Keratinocyte (primary cell): ENCODE data around the gene PATZ1. TPM values are rescaled to one million over a fixed set of nuclear protein-coding genes. Genes with fewer than 3 reads are reported as not detected.

ENCODE experiments used
- DNase-seq: peaks from one replicate; pipeline ENCODE4 v3.0.0-alpha.2; 2011; ENCODE audit warnings: low read depth, missing footprints, low spot score
- FAIRE-seq: peaks from 2 replicates; lab custom pipeline; 2011; peaks lifted over from hg19 to GRCh38; lab: Jason Lieb, UNC
- H2AFZ ChIP-seq: 2 replicates; pipeline ENCODE4 v1.6.0; 2012; ENCODE audit warnings: low read length, control low read depth, inconsistent platforms; ENCODE audit not compliant: control insufficient read depth
- H3K27ac ChIP-seq: 2 replicates; pipeline ENCODE4 v1.5.1; 2011; ENCODE audit warnings: low read length; ENCODE audit not compliant: control insufficient read depth, insufficient read depth
- H3K27me3 ChIP-seq: 3 replicates; pipeline ENCODE4 v1.6.0; 2011; ENCODE audit warnings: low read length; ENCODE audit not compliant: control insufficient read depth, insufficient read depth; ENCODE audit errors: extremely low read depth
- H3K36me3 ChIP-seq, 2 experiments: 2 replicates in 1 of 2; 3 replicates in 1 of 2; pipeline ENCODE4 v1.5.1; 2011; ENCODE audit warnings: low read length in 2 of 2, mild to moderate bottlenecking in 1 of 2; ENCODE audit not compliant: control insufficient read depth in 2 of 2, insufficient read depth in 2 of 2; ENCODE audit errors: extremely low read depth in 1 of 2
- H3K4me1 ChIP-seq: 3 replicates; pipeline ENCODE4 v1.5.1; 2011; ENCODE audit warnings: low read length; ENCODE audit not compliant: control insufficient read depth, insufficient read depth; ENCODE audit errors: extremely low read depth
- H3K4me2 ChIP-seq: 3 replicates; pipeline ENCODE4 v1.6.0; 2011; ENCODE audit warnings: low read depth, low read length; ENCODE audit not compliant: control insufficient read depth, insufficient read depth; ENCODE audit errors: extremely low read depth
- H3K4me3 ChIP-seq, 3 experiments: fragments of 200-600 bp in 1 of 3; sonication (generic) in 1 of 3; 2 replicates in 2 of 3; 3 replicates in 1 of 3; pipeline ENCODE4 v1.5.1; 2011 to 2016; ENCODE audit warnings: low read length in 3 of 3, mild to moderate bottlenecking in 3 of 3, control low read depth in 2 of 3, inconsistent platforms in 1 of 3, low read depth in 1 of 3, mixed read lengths in 1 of 3, mixed run types in 1 of 3, moderate library complexity in 1 of 3; ENCODE audit not compliant: control insufficient read depth in 2 of 3, insufficient read depth in 2 of 3; ENCODE audit errors: extremely low read depth in 1 of 3
- H3K79me2 ChIP-seq: 2 replicates; pipeline ENCODE4 v1.6.0; 2012; ENCODE audit warnings: low read length; ENCODE audit not compliant: control insufficient read depth, insufficient read depth
- H3K9ac ChIP-seq: 3 replicates; pipeline ENCODE4 v1.6.0; 2011; ENCODE audit warnings: low read length; ENCODE audit not compliant: control insufficient read depth, insufficient read depth; ENCODE audit errors: extremely low read depth
- H3K9me1 ChIP-seq: 3 replicates; pipeline ENCODE4 v1.6.0; 2011; ENCODE audit warnings: low read length; ENCODE audit not compliant: control insufficient read depth, insufficient read depth; ENCODE audit errors: extremely low read depth
- H3K9me3 ChIP-seq: 2 replicates; pipeline ENCODE4 v1.5.1; 2012; ENCODE audit warnings: low read depth, low read length; ENCODE audit not compliant: control insufficient read depth
- H4K20me1 ChIP-seq: 3 replicates; pipeline ENCODE4 v1.6.0; 2011; ENCODE audit warnings: low read length; ENCODE audit not compliant: control insufficient read depth, insufficient read depth; ENCODE audit errors: extremely low read depth
- EZH2 ChIP-seq: IDR thresholded peaks from one replicate; pipeline ENCODE4 v1.6.1; 2012; ENCODE audit warnings: inconsistent platforms, mild to moderate bottlenecking, low read length, moderate library complexity
- dilution Hi-C: fragments of 300-500 bp; cut with MboI; formaldehyde crosslinking; loops from one replicate; pipeline ENCODE4 v1.7.0; 2020; ENCODE audit warnings: low sequenced_read_pairs; ENCODE audit not compliant: extremely low pct_ligation_motif_present
- polyA minus RNA-seq, 3 experiments: library from RNA; depleted of rRNA, polyadenylated mRNA; stranded (reverse); fragments of >200 nt; gene quantifications; 1 replicate in 1 of 3; 2 replicates in 1 of 3; 3 replicates in 1 of 3; pipeline ENCODE4 v1.2.3, GENCODE V29; 2011
- polyA plus RNA-seq, 5 experiments: library from polyadenylated mRNA; depleted of rRNA in 3 of 5; stranded (reverse) in 3 of 5; stranded (forward) in 1 of 5; unstranded in 1 of 5; fragments of >200 nt; gene quantifications; 1 replicate in 1 of 5; 2 replicates in 3 of 5; 3 replicates in 1 of 5; pipeline versions ENCODE4 v1.2.1 to v1.2.3, GENCODE V29; 2011 to 2012; ENCODE audit warnings: missing spikeins in 2 of 5, low read depth in 1 of 5, low replicate concordance in 1 of 5
- TF ChIP-seq, protein P1 (sequence below), 3 experiments: IDR thresholded peaks in 1 of 3; conservative IDR thresholded peaks in 1 of 3; optimal IDR thresholded peaks in 1 of 3; 2 replicates in 2 of 3; 3 replicates in 1 of 3; pipeline versions ENCODE3 to v1.5.1; 2011; ENCODE audit warnings: low read length in 3 of 3, mild to moderate bottlenecking in 3 of 3, moderate library complexity in 2 of 3, control low read depth in 1 of 3, inconsistent platforms in 1 of 3; ENCODE audit not compliant: insufficient read depth in 2 of 3; ENCODE audit errors: extremely low read depth in 1 of 3

PATZ1 gene, protein sequence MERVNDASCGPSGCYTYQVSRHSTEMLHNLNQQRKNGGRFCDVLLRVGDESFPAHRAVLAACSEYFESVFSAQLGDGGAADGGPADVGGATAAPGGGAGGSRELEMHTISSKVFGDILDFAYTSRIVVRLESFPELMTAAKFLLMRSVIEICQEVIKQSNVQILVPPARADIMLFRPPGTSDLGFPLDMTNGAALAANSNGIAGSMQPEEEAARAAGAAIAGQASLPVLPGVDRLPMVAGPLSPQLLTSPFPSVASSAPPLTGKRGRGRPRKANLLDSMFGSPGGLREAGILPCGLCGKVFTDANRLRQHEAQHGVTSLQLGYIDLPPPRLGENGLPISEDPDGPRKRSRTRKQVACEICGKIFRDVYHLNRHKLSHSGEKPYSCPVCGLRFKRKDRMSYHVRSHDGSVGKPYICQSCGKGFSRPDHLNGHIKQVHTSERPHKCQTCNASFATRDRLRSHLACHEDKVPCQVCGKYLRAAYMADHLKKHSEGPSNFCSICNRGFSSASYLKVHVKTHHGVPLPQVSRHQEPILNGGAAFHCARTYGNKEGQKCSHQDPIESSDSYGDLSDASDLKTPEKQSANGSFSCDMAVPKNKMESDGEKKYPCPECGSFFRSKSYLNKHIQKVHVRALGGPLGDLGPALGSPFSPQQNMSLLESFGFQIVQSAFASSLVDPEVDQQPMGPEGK
- polyA plus RNA-seq, result 2.5 to 5.0 TPM (median 3.4 TPM) in 3 replicates
- 0.52 TPM for polyA plus RNA-seq (2011; ENCODE audit: low read depth)
- 2.4 and 3.2 TPM in 2 replicates for polyA plus RNA-seq (2011; cell fraction: cytosol; rRNA removed)
- 5.1 and 6.9 TPM in 2 replicates for polyA plus RNA-seq (2011; cell fraction: nucleus; rRNA removed)
- 2.0 and 6.1 TPM in 2 replicates for polyA plus RNA-seq (2012; ENCODE audit: low replicate concordance)
- polyA minus RNA-seq, result 3.7 to 11.6 TPM (median 5.7 TPM) in 3 replicates
- 8.8 TPM for polyA minus RNA-seq (2011; cell fraction: cytosol; rRNA and poly(A)+ RNA removed)
- 3.9 and 6.4 TPM in 2 replicates for polyA minus RNA-seq (2011; cell fraction: nucleus; rRNA and poly(A)+ RNA removed)

DNA sequence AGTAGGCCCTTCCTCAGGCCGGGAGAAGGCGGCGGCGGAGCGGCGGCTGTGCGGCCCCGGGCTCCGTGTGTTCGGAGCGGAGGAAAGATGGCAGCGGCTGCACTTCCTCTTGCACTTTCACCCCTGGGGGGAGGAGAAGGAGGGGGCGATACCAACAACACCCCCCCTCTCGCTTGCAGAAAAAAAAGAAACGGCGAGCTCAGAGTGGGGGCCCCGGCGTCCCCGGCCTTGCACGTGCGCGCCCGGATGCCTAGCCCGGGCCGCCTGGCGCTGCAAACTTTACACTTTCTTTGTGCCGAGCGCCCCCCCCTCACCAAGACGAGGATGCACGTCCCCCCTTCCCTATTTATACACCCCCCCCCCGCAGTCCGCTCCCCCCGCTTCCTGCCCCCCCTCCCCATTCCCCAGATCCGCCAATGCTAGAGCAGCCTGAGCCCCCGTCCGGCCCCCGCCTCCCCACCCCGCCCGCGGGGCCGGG is at the start of gene PATZ1:
Gene PATZ1 (minus strand): TSS at position 92 of the 478 bp plus-strand sequence. CDS start 744 bp downstream, outside the sequence.
- FAIRE-seq (no peak), DNase-seq (no peak)
- H3K9ac ChIP-seq, result peak within 1 kb of the TSS; percentile 77
- H3K79me2 ChIP-seq, result peaks cover 4% of the 10 kb centered on the region
- H3K4me1 ChIP-seq, result peaks cover 31% of the 10 kb centered on the region
- H2AFZ ChIP-seq, result peak within 1 kb of the TSS; percentile 8
- dilution Hi-C loops, result no loop called here
- peak within 1 kb of the TSS; percentile 51 to 69 (median 69) for H3K4me3 ChIP-seq
- peak within 1 kb of the TSS; percentile 54 for H3K27ac ChIP-seq
- peaks cover 0 to 3% of the 10 kb centered on the region in 2 experiments for H3K36me3 ChIP-seq
- TF ChIP-seq EZH2, result no peak
- TF ChIP-seq, protein P1, sequence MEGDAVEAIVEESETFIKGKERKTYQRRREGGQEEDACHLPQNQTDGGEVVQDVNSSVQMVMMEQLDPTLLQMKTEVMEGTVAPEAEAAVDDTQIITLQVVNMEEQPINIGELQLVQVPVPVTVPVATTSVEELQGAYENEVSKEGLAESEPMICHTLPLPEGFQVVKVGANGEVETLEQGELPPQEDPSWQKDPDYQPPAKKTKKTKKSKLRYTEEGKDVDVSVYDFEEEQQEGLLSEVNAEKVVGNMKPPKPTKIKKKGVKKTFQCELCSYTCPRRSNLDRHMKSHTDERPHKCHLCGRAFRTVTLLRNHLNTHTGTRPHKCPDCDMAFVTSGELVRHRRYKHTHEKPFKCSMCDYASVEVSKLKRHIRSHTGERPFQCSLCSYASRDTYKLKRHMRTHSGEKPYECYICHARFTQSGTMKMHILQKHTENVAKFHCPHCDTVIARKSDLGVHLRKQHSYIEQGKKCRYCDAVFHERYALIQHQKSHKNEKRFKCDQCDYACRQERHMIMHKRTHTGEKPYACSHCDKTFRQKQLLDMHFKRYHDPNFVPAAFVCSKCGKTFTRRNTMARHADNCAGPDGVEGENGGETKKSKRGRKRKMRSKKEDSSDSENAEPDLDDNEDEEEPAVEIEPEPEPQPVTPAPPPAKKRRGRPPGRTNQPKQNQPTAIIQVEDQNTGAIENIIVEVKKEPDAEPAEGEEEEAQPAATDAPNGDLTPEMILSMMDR (optimal IDR thresholded peaks at IDR 0.05 in 1 of 3, IDR thresholded peaks at IDR 0.05 in 1 of 3, conservative IDR thresholded peaks at IDR 0.05 in 1 of 3; ENCODE audit: extremely low read depth in 1 of 3, insufficient read depth in 2 of 3, low read length in 3 of 3), result no peak
- H4K20me1 ChIP-seq, result peaks cover 4% of the 10 kb centered on the region
- peak within 1 kb of the TSS; percentile 70 for H3K4me2 ChIP-seq
- no peaks in the 10 kb centered on the region for H3K27me3 ChIP-seq
- no peaks in the 10 kb centered on the region for H3K9me3 ChIP-seq
- no peaks in the 10 kb centered on the region for H3K9me1 ChIP-seq

DNA sequence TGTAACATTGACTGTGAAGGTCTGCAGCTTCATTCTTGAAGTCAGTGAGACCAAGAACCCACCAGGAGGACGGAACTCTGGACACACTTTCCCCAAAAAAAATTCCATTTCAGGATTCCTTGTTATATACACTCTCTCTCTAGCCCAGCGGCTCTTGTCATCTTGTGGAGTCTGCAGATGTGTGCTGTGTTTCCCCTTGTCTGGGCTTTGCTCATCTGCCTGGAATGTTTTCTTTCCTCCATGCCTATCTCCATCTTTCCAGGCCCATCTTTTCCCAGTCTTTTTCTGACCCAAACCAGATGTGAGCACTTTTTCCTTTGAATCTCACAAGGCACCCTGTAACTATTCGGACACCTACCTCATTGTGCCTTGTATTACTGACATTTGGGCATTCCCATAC is 48.2 kb upstream of the PATZ1 start:
- Histone ChIP-seq H3K27ac (no peak overlapping the region), H3K36me3 (no peaks in the 10 kb centered on the region), H3K4me1 (peaks cover 7% of the 10 kb centered on the region), H3K9ac (no peak overlapping the region), H4K20me1 (no peaks in the 10 kb centered on the region), H3K9me3 (no peaks in the 10 kb centered on the region), H3K4me2 (no peak overlapping the region), H3K4me3 (no peak overlapping the region), H3K79me2 (no peaks in the 10 kb centered on the region), H3K9me1 (no peaks in the 10 kb centered on the region), H2AFZ (no peak overlapping the region), H3K27me3 (no peaks in the 10 kb centered on the region)
- no peak for FAIRE-seq
- TF ChIP-seq, protein P1 (optimal IDR thresholded peaks at IDR 0.05 in 1 of 3, IDR thresholded peaks at IDR 0.05 in 1 of 3, conservative IDR thresholded peaks at IDR 0.05 in 1 of 3; ENCODE audit: extremely low read depth in 1 of 3, insufficient read depth in 2 of 3, low read length in 3 of 3), result no peak
- TF ChIP-seq EZH2, result no peak
- dilution Hi-C loops, result no loop called here
- DNase-seq, result no peak
